Body of pancreas (tissue), 4 donors: ENCODE data around the gene BMPER.

Experiments used
- POLR2A ChIP-seq, 3 donors: fragments of 450-650 bp; IDR thresholded peaks; one replicate each; pipeline ENCODE4 v1.6.1; 2016; ENCODE audit warnings: antibody characterized with exemption in 3 of 3, mild to moderate bottlenecking in 2 of 3
- TF ChIP-seq, protein P1 (sequence below), 7 experiments: fragments of 450-650 bp in 4 of 7; fragments of 200-600 bp in 3 of 7; sonication (generic) in 3 of 7; IDR thresholded peaks; one replicate each; pipeline ENCODE4 v1.5.1; 2016 to 2019; ENCODE audit warnings: antibody characterized with exemption in 7 of 7

DNA sequence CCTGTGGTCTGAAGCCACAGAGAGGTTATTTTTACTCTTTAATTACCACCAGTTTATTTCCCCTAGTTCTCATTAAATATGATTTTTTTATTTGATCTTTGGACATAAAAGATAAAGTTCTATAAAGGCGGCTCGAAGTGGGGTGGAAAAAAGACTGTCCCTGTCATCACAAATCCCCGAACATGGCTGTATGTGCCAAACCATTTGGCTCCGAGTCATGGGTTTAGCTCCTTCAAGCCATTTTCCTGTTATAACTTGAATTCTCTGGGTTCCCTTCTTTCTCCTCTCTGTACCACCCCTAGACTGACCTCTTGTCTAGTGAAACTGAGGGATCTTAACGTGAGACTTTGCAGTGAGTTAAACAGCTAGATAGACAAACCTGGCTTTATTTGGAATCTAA lies 181.6 kb downstream of the BMPER start:
- TF ChIP-seq POLR2A (IDR thresholded peaks at IDR 0.05): no peak
- TF ChIP-seq, protein P1, sequence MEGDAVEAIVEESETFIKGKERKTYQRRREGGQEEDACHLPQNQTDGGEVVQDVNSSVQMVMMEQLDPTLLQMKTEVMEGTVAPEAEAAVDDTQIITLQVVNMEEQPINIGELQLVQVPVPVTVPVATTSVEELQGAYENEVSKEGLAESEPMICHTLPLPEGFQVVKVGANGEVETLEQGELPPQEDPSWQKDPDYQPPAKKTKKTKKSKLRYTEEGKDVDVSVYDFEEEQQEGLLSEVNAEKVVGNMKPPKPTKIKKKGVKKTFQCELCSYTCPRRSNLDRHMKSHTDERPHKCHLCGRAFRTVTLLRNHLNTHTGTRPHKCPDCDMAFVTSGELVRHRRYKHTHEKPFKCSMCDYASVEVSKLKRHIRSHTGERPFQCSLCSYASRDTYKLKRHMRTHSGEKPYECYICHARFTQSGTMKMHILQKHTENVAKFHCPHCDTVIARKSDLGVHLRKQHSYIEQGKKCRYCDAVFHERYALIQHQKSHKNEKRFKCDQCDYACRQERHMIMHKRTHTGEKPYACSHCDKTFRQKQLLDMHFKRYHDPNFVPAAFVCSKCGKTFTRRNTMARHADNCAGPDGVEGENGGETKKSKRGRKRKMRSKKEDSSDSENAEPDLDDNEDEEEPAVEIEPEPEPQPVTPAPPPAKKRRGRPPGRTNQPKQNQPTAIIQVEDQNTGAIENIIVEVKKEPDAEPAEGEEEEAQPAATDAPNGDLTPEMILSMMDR (IDR thresholded peaks at IDR 0.05): no peak
